Neural crest cell (in vitro differentiated cells): Measurements from ENCODE around the gene SLFNL1. TPM values are rescaled to one million over a fixed set of nuclear protein-coding genes. Genes with fewer than 3 reads are reported as not detected.

Experiments used
- DNase-seq: peaks from one replicate; pipeline ENCODE4 v3.0.0; 2021; ENCODE audit warnings: low read depth, mixed read lengths, low spot score
- H3K27ac Mint-ChIP-seq: one replicate; pipeline ENCODE4 v1.8.0; 2021; ENCODE audit warnings: mild to moderate bottlenecking, mixed read lengths; ENCODE audit not compliant: unreplicated experiment
- H3K27me3 Mint-ChIP-seq: 2 replicates; pipeline ENCODE4 v1.8.0; 2021; ENCODE audit warnings: low read depth, mild to moderate bottlenecking, mixed read lengths
- H3K36me3 Mint-ChIP-seq: 2 replicates; pipeline ENCODE4 v1.8.0; 2021; ENCODE audit warnings: low read depth, mild to moderate bottlenecking, mixed read lengths
- H3K4me1 Mint-ChIP-seq: 2 replicates; pipeline ENCODE4 v1.8.0; 2021; ENCODE audit warnings: mixed read lengths
- H3K4me3 Mint-ChIP-seq: one replicate; pipeline ENCODE4 v1.8.0; 2021; ENCODE audit warnings: mild to moderate bottlenecking, mixed read lengths
- H3K9me3 Mint-ChIP-seq: 2 replicates; pipeline ENCODE4 v1.8.0; 2021; ENCODE audit warnings: mixed read lengths
- total RNA-seq: library from RNA; stranded (reverse); gene quantifications from 2 replicates; pipeline ENCODE4 v1.2.1, GENCODE V29; 2021
- TF ChIP-seq, protein P1 (sequence below): fragments of 200-600 bp; sonication (generic); conservative IDR thresholded peaks from 2 replicates; pipeline ENCODE4 v1.5.0; 2021; ENCODE audit warnings: antibody characterized with exemption, mild to moderate bottlenecking

The SLFNL1 gene
- total RNA-seq, 1 donor from 2014 or later: 0.37 TPM

DNA sequence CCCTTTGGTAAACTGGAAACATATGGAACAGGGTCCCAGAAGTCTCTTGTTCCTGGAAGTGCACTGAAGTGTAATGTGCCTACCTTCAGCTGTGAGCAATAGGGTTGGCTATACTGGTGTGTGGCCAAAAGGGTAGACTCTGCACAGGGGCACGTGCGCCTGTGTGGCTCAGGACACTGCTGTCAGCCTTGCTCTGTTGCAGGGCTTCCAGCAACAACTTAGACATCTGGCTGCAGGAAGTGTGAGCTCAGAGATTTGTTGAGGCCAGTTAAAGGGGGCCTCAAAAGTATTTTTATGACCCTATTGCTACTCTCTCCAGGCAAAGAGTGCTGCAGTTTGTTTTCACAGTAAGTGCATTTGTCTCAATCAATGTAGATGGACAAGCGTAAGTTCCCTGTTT, 34.6 kb downstream of the SLFNL1 start:
- no peaks in the 10 kb centered on the region for H3K27me3 Mint-ChIP-seq
- H3K9me3 Mint-ChIP-seq: no peaks in the 10 kb centered on the region
- H3K27ac Mint-ChIP-seq: no peak overlapping the region
- H3K36me3 Mint-ChIP-seq: peaks cover 35% of the 10 kb centered on the region
- H3K4me3 Mint-ChIP-seq: no peak overlapping the region
- TF ChIP-seq, protein P1, sequence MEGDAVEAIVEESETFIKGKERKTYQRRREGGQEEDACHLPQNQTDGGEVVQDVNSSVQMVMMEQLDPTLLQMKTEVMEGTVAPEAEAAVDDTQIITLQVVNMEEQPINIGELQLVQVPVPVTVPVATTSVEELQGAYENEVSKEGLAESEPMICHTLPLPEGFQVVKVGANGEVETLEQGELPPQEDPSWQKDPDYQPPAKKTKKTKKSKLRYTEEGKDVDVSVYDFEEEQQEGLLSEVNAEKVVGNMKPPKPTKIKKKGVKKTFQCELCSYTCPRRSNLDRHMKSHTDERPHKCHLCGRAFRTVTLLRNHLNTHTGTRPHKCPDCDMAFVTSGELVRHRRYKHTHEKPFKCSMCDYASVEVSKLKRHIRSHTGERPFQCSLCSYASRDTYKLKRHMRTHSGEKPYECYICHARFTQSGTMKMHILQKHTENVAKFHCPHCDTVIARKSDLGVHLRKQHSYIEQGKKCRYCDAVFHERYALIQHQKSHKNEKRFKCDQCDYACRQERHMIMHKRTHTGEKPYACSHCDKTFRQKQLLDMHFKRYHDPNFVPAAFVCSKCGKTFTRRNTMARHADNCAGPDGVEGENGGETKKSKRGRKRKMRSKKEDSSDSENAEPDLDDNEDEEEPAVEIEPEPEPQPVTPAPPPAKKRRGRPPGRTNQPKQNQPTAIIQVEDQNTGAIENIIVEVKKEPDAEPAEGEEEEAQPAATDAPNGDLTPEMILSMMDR: no peak
- no peak for DNase-seq
- peaks cover 10% of the 10 kb centered on the region for H3K4me1 Mint-ChIP-seq

DNA sequence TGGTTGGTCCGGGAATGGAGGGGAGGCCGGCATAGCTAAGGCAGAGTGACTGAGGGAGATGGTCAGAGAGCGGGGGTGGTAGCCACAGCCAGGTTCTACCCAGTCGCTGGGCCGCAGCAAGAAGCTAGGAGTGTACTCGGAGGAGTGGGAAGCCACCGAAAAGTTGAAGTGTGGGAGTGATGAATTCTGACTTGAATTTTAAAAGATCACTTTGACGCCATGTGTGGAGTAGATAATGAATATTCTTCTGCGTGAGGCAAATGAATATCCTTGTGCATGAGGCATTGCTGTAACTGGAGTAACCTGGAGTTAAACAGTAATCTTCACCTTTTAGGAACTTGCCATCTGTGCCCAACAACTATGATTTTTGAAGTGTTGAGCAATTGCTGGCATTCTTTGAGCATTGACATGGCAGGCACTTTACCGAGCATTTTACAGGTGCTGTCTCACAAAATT, 35.2 kb downstream of the SLFNL1 start:
- Mint-ChIP-seq H3K4me3 (no peak overlapping the region), H3K4me1 (peaks cover 16% of the 10 kb centered on the region), H3K9me3 (no peaks in the 10 kb centered on the region), H3K27ac (no peak overlapping the region), H3K27me3 (no peaks in the 10 kb centered on the region), H3K36me3 (peaks cover 34% of the 10 kb centered on the region)
- TF ChIP-seq, protein P1: no peak
- DNase-seq: no peak

DNA sequence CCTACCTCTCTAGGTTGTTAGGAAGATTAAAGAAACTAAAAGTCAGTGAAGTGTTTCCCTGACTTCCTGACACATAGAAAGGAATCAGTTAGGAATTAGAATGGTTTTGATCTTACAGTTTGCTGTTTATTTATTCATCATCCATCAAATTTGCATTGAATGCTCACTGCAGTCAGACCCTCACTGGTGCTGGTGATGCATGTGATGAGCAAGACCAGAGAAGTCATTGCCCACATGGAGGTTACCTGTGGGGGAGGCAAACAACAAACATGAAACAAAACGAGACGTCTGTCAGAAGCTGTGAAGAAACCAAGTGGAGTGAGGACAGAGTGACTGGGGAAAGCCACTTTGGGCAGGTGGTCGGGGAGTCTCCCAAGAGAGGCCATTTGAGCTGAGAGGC, 35.6 kb downstream of the SLFNL1 start:
- H3K36me3 Mint-ChIP-seq: peaks cover 34% of the 10 kb centered on the region
- TF ChIP-seq, protein P1: no peak
- no peaks in the 10 kb centered on the region for H3K27me3 Mint-ChIP-seq
- no peak for DNase-seq
- H3K27ac Mint-ChIP-seq: peak overlapping the region; percentile 51
- no peaks in the 10 kb centered on the region for H3K9me3 Mint-ChIP-seq
- peaks cover 21% of the 10 kb centered on the region for H3K4me1 Mint-ChIP-seq
- H3K4me3 Mint-ChIP-seq: no peak overlapping the region

DNA sequence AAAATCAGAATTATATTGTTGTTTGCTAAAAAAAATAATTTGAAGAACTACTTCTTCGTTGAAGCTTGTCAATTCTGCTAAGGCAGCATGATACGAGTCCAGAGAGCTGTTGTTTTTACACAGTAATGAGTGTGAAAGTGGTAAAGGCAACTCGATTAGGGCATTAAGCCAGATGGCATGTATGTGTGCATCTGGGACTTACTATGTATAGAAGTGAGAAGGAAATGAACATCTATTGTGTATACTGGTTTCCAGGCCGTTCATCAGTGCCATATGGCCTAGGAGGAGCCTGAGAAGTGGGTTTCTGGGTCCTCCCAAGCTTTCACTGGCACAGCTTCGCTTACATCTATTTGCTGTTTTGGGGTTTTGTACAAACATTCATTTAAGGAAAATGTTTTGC, 36.4 kb downstream of the SLFNL1 start:
- no peak for DNase-seq
- TF ChIP-seq, protein P1: no peak
- H3K4me3 Mint-ChIP-seq: peak overlapping the region; percentile 2
- no peaks in the 10 kb centered on the region for H3K27me3 Mint-ChIP-seq
- no peak overlapping the region for H3K27ac Mint-ChIP-seq
- peaks cover 29% of the 10 kb centered on the region for H3K36me3 Mint-ChIP-seq
- peaks cover 27% of the 10 kb centered on the region for H3K4me1 Mint-ChIP-seq
- H3K9me3 Mint-ChIP-seq: no peaks in the 10 kb centered on the region

DNA sequence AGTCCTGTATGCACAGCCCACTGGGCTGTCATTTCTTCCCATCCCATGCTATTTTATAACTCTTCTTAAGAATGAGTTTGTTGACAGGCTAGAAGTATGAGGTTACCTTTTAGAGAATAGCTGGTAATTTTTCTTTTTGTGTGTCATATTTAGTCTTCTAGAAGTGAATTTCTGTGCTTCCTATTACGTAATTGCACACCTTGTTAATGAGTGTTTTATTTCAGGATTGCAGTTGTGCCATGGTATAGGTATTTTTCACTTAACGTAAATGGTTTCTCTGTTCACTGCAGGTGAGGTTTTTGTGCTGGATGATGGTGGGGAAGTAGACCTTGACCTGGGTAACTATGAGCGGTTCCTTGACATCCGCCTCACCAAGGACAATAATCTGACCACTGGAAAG, 37.0 kb downstream of the SLFNL1 start:
- peaks cover 27% of the 10 kb centered on the region for H3K36me3 Mint-ChIP-seq
- H3K9me3 Mint-ChIP-seq: no peaks in the 10 kb centered on the region
- peaks cover 27% of the 10 kb centered on the region for H3K4me1 Mint-ChIP-seq
- no peak for DNase-seq
- H3K4me3 Mint-ChIP-seq: no peak overlapping the region
- no peak overlapping the region for H3K27ac Mint-ChIP-seq
- TF ChIP-seq, protein P1: no peak
- H3K27me3 Mint-ChIP-seq: no peaks in the 10 kb centered on the region

DNA sequence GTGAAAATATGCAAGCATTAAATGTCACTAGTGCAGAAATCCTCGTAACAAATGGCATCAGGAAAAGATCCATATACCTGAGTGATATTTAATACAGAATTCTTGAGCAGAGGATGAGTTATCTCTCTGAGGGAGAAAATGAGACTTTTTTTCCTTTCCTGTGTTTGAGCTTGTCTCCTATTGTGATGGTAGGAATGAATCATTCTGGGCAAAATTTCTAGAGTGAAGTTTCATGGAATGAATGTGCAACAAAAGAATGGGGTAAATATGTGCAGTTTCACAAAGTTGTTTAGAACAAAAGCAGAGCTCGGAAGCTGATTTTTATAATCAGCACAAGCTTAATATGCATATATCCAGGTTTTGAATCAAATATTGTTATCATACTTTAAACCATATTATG, 37.5 kb downstream of the SLFNL1 start:
- H3K27me3 Mint-ChIP-seq: no peaks in the 10 kb centered on the region
- TF ChIP-seq, protein P1: no peak
- no peaks in the 10 kb centered on the region for H3K9me3 Mint-ChIP-seq
- H3K36me3 Mint-ChIP-seq: peaks cover 23% of the 10 kb centered on the region
- no peak overlapping the region for H3K27ac Mint-ChIP-seq
- H3K4me1 Mint-ChIP-seq: peaks cover 27% of the 10 kb centered on the region
- H3K4me3 Mint-ChIP-seq: peak overlapping the region; percentile 29
- DNase-seq: no peak
